Measurements from ENCODE around the gene ITGB4. TPM values are rescaled to one million over a fixed set of nuclear protein-coding genes. Genes with fewer than 3 reads are reported as not detected.
A peak's percentile ranks its signal among the peaks of the same experiment; 100 is the strongest.

Gene ITGB4
- total RNA-seq (2014; rRNA removed) = 0.17 and 5.5 TPM in 2 replicates
- polyA plus RNA-seq (2012) = 2.7 TPM

- no peak for DNase-seq (ENCODE audit: low read depth)
These were observed at the start of gene ITGB4 for GRCh38 chr17:75720656-75721462. Gene ITGB4 (plus strand): TSS chr17:75721459. CDS start chr17:75724704, 3,245 bp downstream.

DNA sequence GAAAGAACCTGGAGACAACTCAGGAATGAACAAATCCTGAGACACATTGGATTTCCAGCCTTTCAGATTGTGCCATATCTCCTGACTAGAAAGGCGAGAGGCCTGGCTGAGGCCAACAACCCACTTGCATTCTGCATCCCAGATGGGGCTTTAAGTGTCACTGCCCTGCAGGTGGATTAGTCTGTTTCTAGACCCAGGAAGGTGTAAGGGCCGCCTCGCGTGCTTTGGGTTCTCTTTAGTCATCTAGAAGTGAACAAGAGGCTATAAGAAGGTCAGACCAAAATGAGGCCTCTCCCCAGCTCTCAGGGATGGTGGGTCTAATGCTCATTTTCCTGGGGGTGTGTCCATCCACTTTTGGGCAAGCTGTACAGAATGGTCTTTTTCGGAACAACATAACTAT lies 49.2 kb upstream of the ITGB4 start:
- no peak for DNase-seq (ENCODE audit: low read depth)

- no peak for DNase-seq (ENCODE audit: low read depth)
These were observed 47.8 kb upstream of the ITGB4 start for GRCh38 chr17:75673487-75673886.

DNA sequence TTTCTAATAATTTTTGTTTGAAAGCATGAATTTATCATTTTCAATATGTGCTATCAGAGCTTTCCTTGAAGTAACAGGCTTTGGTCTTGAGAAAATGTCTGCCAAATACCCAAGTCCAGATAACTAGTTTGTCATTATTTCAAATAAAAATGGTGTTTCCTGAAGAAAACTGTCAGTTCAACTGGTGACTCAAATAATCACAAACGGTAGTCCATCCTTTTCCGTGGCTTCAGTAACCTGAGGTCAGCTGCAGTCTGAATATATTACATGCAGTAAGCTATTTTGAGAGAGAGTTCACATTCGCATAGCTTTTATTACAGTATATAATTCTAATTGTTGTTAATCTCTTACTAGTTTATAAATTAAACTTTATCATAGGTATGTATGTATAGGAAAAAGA lies 44.8 kb upstream of the ITGB4 start:
- no peak for DNase-seq (ENCODE audit: low read depth)

DNA sequence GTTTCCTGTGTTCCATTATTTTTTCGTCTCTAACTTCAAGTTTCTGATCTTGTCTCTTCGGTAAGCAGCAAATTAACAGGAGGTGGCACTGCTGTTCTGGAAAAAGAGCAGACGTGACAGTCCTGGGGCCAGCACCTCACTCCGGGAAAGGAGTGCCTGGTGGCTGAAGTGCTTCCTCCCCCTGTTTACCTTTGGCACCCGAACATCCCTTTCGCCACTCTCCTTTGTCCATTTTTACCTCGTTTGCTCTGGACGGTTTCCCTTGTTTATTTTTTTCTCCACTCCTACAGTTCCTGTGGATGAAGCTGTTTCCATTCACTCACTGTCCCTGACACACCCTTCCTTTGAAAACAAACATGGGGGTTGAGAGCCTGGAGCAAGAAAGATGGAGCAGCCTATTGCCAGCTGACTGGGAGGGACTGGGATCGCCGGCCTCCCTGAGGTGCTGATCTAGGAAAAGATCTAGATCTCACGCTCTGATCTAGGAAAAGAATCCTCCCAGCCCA lies 41.5 kb upstream of the ITGB4 start:
- DNase-seq (ENCODE audit: low read depth) = no peak

DNA sequence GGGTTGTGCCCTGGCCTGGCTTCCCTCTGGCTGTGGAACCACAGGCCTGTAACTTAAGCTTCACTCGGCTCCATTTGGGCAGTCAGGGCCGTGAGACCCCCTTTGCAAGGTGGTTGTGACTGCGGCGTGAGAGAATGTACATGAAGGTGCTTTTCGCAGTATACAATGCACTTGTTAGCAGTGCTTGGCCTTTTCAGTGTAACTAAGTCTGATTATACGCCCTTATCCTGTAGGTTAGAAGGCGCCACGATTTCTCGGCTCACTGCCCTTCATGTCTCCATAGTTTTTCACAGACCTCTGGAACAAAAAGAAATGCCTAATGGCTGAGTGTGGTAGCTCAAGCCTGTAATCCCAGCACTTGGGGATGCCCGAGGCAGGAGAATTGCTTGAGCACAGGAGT lies 40.8 kb upstream of the ITGB4 start:
- no peak for DNase-seq (ENCODE audit: low read depth)

DNA sequence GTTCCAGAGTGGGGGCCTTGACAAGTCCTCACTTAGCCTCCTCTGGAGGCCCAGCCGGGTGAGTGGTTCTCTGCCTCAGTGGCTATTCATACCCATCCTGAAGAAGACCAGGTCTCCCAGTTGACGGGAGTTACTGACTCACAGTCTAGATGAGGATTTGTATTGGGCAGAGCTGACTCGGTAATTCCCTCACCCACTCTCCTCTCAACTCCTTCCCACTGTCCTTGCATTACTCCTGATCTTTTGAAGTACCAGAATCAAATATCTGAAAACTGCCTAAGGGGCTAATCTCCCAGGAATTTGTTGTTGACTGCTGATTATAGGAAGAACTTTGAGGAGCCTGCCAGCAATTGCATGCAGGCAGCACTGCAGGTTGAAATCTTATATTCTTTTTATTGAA lies 40.0 kb upstream of the ITGB4 start:
- DNase-seq (ENCODE audit: low read depth) = no peak

GRCh38 chr17:75683583-75683982 lies 37.7 kb upstream of the ITGB4 start:
- peak; percentile 72 for DNase-seq (ENCODE audit: low read depth)

DNA sequence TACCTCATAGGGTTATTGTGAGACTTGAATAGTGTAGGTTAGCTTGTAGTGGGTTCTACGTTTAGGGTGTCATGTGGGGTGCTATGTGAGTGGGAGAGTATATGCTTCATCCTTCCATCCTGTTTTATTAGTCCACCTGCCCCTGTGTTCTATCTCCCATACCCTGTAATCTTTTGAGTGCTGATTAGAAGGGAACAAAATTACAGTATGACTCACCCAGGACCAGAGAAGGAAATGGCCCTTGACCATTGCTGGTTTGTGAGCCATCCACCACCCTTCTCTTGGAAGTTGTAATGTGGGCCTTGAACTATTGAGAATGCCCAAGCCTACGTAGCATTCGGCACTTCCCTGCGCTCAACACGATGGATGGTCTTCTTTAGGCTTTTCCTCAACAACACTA lies 37.0 kb upstream of the ITGB4 start:
- no peak for DNase-seq (ENCODE audit: low read depth)

GRCh38 chr17:75684924-75685323 lies 36.3 kb upstream of the ITGB4 start:
- peak; percentile 75 for DNase-seq (ENCODE audit: low read depth)

DNA sequence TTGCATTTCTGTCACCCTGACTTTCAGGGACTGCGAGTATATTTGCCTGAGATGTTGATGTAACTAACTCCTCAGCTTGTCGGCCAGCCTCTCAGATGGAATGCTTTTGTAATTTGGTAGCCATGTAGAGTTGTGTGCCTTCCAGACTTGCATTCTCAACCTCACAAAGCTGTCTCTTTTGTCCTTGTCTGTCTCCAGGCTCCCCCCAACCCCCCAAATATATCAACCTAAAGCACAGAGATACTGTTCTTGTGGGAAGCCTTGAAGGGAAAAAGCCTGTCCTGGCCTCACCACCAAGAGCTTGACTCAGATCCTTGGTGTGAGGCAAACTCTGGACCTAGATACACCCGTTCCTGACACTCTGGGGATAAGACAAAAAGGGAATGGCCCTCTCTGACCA lies 35.8 kb upstream of the ITGB4 start:
- DNase-seq (ENCODE audit: low read depth) = no peak

- DNase-seq (ENCODE audit: low read depth) = no peak
These were observed 32.9 kb upstream of the ITGB4 start for GRCh38 chr17:75688209-75688825.

DNA sequence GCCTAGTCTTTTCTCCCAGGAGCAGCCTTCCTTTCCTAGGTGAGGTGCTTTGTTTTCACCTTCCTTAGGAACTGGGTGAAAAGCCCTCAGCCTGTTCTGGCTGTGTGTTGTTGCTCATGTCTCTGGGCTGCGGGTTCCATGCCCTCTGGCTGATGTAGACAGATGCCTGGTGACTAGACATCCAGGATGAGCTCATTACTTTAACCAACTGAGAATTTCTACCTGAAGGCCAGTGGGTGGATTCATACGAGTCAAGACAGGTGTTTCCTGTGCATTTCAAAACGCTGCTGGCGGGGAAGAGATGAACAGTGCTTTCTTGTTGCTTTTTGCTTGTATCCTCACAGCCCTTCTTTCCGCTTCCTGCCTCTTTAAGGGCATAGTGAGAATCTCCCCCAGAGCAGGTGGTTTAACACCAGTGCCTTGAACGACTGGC lies 31.8 kb upstream of the ITGB4 start:
- no peak for DNase-seq (ENCODE audit: low read depth)

GRCh38 chr17:75691371-75691791 lies 29.9 kb upstream of the ITGB4 start:
- peak; percentile 82 for DNase-seq (ENCODE audit: low read depth)

DNA sequence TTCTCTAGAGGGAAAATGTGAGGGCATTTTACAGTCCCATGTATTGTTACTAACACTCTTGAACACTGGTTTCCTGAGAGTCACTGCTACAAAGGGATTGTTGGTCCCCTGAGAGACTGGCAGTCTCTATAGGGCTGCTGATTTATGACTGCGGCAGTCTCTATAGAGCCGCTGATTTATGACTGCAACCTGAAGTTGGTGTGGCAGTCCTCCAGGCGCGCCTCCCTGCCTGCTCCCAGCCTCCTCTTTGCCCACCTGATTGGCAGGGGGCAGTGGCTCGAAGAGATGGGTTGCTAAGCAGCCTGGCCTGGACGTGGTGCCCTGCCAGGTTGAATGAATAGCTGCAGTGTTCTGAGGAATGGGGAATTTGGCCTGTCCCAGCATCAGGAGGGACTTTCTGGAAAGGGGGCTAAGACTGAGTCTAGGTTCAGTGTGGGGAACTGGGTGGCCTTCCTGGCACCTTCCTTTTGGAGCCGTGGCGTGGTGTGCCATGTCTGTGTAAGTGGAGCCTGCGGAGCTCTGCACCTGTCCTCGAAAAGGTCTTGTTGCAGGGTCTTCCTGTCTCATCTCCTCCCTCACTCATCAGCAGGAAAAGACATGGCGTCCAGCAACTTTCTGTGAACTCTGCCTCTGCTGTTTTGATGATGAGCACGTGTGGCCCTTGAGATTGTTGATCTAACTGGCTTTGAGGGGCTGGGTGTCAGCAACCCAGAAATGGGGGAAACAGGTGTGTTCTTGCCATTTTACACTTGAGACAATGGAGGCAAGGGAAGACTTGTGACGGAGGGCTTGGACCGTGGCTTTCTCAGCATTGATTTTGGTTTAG lies 29.2 kb upstream of the ITGB4 start:
- no peak for DNase-seq (ENCODE audit: low read depth)

DNA sequence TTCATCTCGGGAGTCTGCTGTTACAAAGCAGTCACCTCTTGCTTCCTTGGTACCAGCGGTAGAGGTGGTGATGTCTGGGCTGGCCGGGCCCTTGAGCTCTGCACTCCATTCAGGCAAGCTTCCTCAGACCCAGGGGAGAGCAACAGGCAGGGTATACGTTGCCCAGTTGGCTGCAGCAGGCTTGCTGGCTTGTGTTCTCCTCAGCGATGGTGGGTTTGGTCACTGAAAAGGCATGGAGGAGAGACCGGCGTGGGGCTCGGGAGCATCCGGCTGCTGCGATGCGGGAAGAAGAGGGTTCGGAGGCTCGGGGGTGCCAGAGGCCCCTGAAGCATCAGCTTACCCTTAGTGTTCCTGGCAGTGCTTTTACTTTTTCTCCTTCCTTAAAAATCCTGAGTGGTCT lies 28.3 kb upstream of the ITGB4 start:
- no peak for DNase-seq (ENCODE audit: low read depth)

- DNase-seq (ENCODE audit: low read depth) = peak; percentile 99
These were observed 27.5 kb upstream of the ITGB4 start for GRCh38 chr17:75693500-75694481.

GRCh38 chr17:75694536-75694935 lies 26.7 kb upstream of the ITGB4 start:
- DNase-seq (ENCODE audit: low read depth) = no peak

- DNase-seq (ENCODE audit: low read depth) = peak; percentile 90
These were observed 26.0 kb upstream of the ITGB4 start for GRCh38 chr17:75695141-75695829.

- DNase-seq (ENCODE audit: low read depth) = peak; percentile 99
These were observed 25.4 kb upstream of the ITGB4 start for GRCh38 chr17:75695830-75696271.

Measured in LHCN-M2 (cell line).